T-helper 9 cell (primary cell): Measurements from ENCODE around the gene DOCK6.
"Not testable (repeated sequence)": the region's sequence is repeated elsewhere in the genome, so short reads cannot be mapped to it uniquely, and the experiment has no call there.

Experiments used
- DNase-seq: peaks from one replicate; pipeline ENCODE4 v3.0.0-alpha.2; 2020

Gene DOCK6

DNA sequence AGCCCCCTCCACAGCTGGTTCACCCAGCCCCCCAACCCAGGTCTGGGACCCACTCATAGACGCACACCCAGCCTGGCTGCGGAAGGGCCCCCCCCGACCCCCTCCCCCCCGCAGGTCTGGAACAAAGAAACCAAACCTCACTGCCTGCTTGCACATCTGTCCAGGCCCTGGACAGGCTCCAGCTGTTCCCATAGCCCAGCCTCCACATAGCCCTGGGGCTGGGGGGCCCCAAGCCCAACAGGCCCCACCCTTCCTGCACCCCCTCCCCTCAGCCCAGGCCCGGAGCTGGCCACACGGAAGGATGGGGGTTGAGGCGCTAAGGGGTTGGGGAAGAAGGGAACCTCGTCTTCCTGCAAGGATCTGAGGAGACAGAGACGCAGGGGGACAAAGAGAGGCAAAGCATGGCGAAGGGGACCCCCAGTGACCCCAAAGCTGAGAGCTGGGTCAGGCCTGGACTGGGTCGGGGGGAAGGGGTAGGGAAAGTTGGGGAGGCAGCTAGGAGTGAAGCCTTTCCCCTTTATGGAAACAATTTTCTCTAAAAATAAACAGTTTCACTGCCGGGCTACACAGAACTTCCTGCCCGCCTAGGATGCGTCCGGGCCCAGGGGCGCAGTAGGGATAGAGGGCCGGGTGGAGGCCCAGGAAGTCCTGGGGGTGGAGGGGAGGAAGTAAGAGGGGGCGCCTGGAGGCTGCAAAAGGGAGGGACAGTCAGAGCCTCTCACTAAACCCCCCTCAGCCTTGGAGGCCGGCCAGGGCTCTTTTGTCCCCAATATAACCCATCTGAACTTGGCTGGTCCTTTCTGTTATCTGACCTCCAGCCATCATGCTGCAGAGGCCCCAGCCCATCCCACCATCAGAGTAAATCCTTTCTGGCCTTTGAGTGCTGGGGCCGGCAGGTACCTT lies 67.4 kb downstream of the DOCK6 start:
- DNase-seq, result no peak

DNA sequence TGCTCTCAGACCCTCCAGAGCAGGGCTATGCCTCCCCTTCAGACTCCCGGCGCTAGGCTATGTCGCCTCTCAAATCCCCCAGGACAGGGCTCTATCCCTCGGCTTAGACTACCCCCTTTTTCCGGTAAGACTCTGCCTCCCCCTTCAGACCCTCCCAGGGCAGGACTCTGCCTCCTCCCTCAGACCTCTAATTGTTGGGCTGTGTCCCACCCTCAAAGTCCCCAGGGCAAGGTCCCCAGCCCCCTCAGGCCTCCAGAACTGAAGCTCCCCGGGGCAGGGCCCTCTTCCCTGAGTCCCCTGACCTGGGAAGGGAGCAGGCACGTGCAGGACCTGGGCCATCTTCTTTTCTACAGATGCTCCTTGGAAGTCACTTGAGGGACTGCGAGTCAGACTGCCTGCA lies 68.2 kb downstream of the DOCK6 start:
- no peak for DNase-seq

DNA sequence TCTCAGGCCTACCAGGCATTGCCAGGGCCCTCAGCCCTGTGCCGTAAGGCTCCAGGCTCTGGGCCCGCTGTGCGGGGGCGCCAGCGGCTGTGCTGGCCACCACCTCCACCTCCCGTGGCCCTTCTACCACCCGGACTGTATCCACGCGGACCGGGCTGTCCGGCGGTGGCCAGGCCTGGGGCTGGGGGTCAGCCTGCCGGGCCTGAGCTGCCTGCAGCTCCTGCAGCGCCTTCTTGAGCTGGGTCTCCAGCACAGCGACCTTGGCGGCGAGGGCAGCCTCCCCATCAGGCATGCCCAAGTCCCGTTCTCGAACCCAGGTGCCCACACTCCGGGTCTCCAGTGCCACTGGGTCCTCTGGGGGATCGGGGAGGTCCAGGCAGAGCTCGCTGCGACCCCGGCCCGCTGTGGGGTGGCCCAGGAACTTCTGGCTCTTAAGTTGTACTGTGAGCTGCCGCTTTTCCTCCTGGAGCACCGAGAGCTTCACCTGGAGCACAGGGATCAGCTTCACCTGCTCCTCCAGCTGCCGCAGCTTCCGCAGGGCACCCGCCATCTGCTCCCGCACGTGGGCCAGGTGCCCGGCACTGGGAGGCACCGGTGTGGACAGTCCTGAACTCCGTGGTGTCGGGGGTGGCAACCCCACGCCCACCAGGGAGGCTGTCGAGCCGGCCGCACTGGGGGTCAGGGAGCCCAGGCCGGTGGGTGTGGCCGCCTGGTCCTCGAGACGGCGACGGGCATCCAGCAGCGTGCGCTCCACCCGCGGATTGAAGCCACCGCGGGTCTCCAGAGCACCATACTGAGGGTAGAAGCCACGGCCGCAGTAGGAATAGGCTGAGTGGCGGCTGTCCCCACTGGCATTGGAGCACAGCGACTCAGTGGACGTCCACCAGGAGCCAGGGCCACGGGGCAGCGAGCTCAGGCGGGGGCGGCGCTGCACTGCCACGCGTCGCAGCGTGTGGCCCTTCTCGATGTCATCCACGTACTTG lies 69.1 kb downstream of the DOCK6 start:
- no peak for DNase-seq

DNA sequence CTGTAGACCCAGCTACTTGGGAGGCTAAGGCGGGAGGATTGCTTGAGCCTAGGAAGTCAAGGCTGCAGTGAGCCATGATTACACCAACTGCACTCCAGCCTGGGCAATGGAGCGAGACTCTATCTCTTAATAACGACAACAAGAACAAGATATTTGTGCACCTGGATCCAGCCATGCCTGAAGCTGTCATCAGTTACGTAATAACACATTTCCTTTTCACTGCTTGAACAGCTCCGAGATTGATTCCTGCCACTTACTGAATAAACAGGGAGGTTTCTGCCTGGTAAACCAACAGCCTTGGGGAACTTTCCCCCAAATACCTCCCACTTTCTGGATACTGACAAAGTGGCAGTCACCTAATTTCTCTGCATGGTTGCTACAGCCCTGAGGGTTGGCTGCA lies 70.4 kb downstream of the DOCK6 start:
- no peak for DNase-seq

DNA sequence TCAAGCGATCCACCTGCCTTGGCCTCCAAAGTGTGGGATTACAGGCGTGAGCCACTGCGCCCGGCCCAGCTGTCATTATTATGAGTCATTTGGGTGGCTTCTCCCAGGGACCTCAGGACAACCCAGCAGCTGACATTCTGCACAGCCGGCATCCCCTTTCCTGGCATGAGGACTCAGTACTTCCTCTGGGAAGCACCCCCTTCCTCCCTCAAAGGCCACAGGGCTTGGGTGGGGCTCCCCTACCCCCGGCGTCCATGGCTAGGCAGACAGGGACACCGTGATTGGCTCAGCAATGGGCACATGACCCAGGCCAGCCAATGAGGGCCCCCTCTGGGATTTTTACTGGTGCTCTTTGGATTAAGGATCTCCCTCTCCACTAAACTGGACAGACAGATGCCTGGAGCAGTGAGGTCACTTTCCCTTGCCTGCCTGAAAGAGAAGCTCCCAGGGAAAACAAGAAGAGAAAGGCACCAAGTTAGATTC lies 71.0 kb downstream of the DOCK6 start:
- DNase-seq, result no peak

DNA sequence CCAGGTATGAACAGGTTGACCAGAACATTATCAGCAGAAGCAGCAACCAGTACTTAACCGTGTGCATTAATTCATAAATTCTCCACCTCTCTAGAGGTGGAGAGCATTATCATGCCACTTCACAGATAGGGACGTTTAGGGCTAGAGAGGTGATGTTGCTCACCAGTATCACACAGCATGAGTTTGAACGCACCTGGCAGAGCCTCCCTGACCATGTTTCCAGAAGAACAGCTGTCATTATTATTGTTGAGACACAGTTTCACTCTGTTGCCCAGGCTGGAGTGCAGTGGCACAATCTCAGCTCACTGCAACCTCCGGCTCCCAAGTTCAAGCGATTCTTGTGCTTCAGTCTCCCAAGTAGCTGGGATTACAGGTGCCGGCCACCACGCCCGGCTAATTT lies 71.8 kb downstream of the DOCK6 start:
- no peak for DNase-seq

DNA sequence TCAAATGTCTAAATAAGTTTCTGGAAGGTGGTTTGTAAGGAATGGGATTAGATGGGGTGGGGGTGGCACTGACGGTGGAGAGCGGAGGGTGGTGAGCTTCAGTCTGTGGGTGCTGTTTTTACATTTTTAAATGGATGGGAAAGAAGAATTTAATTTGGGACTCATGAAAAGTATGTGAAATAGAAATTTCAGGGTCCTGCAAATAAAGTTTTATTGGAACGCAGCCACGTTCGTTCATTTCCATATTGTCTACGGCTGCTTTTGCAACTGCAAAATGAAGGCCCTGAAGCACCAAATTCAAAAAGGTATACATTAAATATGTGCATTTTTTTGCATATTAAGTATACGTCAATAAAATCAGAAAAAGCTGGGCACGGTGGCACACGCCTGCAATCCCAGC lies 74.9 kb downstream of the DOCK6 start:
- DNase-seq, result no peak

DNA sequence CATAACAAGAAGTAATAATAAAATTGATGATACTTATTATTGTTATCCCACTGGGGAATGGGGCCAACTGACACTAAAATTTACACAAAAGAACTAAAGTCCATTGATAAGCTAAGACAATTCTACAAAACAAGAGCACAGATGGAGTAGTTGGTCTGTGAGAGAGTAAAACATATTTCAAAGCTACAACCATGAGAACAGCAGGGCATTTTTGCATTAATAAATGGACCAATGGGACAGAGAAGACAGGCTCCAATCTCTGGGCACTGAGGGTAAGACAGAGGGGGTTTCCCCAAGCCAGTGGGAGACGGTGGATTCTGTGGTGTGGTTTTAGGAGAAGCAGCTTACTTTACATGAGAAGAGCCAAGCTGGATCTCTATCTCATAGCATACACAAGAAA lies 79.3 kb downstream of the DOCK6 start:
- DNase-seq, result no peak

DNA sequence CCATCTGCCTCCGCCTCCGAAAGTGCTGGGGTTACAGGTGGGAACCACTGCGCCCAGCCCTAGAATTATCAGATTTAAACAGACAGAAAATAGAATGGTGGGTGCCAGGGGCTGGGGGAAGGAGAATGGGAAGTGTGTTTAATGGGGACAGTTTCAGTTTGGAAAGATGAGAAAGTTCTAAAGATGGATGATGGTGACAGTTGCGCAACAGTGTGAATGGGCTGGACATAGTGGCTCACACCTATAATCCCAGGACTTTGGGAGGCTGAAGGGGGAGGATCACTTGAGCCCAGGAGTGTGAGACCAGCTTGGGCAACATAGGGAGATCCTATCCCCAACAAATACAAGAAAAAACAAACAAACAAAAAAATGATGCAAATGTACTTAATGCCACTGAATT lies 80.8 kb downstream of the DOCK6 start:
- DNase-seq, result no peak

DNA sequence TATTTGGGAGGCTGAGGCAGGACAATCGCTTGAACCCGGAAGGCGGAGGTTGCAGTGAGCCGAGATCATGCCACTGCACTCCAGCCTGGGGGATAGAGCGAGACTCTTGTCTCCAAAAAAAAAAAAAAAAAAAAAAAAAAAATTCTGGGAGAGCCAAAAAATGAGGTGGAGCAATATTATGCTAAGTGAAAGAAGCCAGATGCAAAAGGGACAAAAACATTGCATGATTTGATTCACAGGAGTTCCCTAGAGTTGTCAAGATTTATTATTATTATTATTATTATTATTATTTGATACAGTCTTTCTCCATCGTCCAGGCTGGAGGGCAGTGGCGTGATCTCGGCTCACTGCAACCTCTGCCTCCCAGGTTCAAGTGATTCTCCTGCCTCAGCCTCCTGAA lies 81.3 kb downstream of the DOCK6 start:
- DNase-seq, result not testable (repeated sequence)

DNA sequence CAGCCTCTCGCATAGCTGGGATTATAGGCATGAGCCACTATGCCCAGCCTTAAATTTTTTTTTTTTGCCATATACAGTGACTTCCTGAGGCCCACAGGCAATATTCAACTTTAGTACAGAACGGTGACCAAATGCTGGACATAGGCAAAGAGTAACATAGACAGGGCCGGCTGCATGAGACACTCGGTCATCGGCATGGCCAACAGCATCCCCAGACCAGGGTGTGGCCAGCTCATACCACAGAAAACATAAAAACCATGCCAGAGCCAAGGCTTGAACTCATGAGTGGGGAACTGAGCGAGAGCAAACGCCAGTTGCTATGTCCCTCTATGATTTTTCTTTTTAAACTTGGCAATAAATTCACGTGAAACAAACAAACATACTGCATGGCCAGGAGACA lies 82.0 kb downstream of the DOCK6 start:
- no peak for DNase-seq

DNA sequence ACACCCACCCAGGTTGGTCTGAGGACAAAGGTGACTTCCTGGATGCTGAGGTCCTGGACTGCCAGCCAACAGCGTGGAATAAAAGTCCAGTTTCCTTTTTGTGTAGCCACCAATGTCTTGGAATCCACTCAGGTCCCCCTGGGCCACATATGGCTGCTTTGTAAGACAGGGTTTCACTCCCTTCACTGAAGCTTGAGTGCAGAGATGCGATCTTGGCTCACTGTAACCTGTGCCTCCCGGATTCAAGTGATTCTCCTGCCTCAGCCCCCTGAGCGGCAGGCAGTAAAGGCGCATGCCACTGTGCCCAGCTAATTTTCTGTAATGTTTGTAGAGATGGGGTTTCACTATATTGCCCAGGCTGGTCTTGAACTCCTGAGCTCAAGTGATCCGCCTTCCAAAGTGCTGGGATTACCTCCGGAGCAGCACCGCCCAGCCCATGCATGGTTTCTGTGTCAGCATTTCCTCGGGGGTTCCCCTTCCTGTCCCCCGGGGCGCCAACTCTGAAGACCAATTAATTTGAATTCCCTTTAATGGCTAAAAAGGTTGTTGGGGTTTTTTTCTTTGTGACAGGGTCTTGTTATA lies 82.5 kb downstream of the DOCK6 start:
- no peak for DNase-seq

DNA sequence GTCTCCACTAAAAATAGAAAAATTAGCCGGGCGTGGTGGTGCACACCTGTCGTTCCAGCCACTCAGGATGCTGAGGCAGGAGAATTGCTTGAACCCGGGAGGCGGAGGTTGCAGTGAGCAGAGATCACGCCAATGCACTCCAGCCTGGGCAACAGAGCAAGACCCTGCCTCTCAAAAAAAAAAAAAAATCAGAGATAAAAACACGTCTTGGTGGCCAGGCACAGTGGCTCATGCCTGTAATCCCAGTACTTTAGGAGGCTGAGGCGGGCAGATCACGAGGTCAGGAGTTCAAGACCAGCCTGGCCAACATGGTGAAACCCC lies 83.2 kb downstream of the DOCK6 start:
- not testable (repeated sequence) for DNase-seq

DNA sequence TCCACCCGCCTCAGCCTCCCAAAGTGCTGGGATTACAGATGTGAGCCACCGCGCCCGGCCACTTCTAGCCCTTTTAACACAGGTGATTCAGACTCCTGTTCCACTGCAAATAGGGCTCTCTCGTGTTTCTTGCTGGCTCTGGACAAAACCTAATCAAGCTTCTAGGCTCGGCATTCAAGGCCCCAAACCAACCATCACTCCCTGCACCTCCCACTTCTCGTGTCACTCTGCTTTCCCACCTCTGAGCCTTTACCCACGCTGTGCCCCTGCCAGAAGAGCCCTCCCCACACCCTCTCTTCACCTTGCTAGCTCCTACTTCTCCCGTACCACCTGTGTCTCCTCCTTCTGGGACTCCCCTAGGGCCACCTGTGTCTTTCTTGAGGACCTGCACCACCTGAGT lies 84.7 kb downstream of the DOCK6 start:
- no peak for DNase-seq

DNA sequence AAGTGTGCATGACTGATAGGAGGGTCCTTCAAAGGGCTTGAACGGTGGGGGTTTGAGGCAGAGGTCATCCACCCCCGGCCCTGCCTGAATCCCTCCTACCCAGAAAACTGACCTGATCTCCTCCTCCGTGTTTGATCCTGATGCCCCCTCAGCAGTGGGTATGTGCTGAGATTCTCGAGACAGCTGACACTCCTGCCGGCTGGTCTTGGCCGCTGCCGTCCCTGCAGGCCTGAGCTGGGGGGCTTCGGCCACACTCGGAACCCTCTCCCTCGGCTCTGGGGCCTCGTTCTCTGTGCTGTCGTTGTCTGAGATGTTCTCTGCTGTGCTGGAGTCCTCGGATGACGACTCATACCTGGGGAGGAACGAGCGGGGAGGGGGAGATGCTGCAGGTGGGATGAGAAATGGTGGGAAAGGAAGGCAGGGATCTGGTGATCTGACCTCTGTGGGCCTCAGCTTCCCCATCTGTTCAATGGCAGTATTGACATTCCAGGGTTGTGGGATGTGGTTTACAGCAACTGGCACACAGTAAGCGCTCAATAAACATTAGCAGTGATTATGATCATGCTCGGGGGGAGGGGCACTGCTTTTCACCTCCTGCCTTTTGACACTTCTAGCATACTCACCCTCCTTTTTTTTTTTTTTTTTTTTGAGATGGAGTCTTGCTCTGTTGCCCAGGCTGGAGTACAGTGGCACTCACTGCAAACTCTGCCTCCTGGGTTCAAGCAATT lies 85.7 kb downstream of the DOCK6 start:
- no peak for DNase-seq

DNA sequence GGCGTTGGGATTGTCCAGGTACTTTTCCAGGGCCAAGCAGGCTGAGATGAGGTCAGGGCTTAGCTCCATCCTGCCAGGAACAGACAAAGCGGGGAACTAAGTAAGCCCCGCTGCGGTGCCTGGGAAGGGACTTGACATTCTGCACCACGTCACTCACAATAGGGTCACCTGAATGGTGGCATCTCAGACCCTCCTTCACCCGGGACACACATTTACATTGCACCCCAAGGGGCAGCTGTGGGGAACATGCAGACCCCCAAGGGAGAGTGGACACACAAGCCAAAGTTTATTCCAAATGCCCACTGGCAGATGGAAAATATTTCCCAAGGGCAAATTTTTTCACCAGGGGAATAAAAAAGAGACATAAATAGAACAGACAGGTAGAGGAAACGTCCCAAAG lies 86.4 kb downstream of the DOCK6 start:
- DNase-seq, result no peak

DNA sequence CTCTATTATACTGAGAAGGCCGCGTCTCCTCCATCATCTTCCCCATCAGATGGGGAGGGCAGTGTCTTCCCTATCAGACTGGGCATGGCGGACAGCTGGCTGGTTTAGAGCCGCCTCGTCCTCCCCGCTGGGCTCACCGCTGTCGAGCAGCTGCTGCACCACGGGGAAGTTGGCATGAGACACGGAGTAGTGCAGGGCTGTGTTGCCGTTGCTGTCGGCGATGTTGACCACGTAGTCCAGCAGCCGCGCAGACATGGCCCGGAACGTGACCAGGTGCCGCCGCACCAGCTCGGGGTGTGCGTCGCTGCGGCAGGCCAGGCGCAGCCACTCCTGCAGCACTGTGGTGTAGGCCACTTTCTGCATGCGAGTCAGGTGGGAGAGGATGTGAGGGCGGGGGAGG lies 88.0 kb downstream of the DOCK6 start:
- no peak for DNase-seq

DNA sequence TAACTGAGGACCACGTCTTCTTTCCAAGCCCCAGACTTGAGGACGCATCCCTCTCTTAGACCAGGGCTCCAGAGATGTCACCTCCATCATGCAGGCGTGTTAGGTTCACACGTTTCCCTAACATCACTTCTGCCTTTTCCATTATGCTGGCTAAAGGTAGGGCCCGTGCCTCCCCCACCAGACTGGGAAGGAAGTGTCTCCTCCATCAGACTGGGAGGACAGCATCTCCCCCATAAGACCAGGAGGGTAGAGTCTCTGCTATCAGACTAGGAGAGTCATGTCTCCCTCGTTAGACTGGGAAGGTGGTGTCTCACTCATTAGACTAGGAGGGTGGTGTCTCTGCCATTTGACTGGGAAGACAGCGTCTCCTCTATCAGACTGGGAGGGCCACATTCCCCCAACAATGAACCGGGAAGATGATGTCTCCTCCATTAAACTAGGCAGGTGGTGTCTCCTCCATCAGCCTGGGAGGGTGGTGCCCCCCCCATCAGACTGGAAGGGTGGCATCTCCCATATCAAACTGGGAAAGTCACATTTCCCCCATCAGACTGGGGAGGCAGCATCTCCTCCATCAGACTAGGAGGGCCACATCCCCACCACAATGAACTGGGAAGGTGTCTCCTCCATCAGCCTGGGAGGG lies 88.7 kb downstream of the DOCK6 start:
- DNase-seq, result no peak

DNA sequence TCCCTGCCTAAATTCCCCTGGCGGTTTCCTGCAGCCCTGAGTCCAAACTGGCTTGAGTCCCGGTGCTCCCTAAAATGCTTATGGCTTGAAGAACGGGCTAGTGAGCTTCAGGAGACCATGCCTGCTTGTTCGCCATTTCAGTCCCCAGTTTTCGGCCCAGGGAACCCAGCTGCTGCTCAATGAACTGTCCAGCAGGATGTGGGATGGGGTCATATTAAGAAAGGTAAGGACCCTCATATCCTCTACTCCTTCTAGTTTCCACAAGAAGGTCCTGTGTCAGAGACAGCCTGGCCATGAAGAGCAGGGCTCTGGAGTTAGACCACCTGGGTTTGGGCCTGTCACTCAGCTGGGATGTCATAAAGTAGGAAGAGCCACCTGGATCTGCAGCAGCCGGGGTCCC lies 89.7 kb downstream of the DOCK6 start:
- DNase-seq, result no peak

DNA sequence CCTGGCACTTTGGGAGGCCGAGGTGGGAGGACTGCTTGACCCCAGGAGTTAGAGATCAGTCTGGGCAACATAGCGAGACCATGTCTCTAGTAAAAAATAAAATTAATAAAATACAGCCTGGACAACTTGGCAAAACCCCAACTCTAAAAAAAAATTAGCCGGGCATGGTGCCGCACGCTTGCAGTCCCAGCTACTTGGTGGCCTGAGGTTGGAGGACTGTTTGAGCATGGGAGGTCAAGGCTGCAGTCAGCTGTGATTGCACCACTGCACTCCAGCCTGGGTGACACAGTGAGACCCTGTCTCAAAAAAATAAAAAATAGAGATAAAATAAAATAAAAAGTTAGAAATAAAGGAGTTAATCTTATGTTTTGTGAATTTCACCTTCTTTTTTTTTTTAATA lies 91.2 kb downstream of the DOCK6 start:
- no peak for DNase-seq

DNA sequence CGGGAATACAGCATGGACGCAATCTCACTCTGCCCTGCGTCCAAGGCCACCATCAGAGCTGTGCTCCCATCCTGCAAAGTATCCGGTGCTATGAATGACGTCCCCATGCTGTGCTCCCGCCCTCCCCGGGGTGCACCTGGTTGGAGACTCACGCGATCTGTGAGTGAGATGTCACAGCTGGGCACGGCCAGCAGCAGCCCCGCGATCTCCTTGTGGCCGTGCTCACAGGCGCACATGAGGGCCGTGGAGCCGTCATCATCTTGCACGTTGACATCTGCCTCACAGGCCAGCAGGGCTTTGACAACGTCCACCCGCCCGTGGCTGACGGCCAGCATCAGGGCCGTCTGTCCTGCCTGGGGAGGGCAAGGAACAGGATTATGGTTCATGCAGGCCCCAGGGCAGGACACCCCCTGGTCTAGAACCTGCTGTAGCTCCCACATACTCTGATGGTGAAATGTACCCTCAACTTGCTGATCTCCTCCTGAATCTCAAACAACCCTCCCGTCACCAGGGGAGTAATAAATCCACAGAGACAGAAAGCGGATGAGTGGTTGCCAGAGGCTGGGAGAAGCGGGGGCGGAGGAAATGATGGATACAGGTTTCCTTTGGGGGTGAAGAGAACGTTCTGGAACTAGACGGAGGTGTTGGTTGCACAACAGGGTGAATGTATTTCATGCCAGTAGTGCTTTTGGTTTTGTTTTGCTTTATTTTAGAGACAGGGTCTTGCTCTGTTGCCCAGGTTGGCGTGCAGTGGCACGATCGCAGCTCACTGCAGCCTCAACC lies 92.2 kb downstream of the DOCK6 start:
- no peak for DNase-seq
